Mesodermal cell (in vitro differentiated cells): Measurements from ENCODE around the gene FUCA1.
A peak's percentile ranks its signal among the peaks of the same experiment; 100 is the strongest.

Experiments
- H3K27ac ChIP-seq: 2 replicates; pipeline ENCODE4 v1.7.0; 2013; ENCODE audit warnings: mild to moderate bottlenecking, low read depth, low read length, moderate library complexity; ENCODE audit not compliant: severe bottlenecking
- H3K36me3 ChIP-seq: 2 replicates; pipeline ENCODE4 v1.7.1; 2013; ENCODE audit warnings: mild to moderate bottlenecking, low read length, moderate library complexity; ENCODE audit not compliant: control insufficient read depth, insufficient read depth
- H3K4me1 ChIP-seq: one replicate; pipeline ENCODE4 v1.7.1; 2013; ENCODE audit warnings: mild to moderate bottlenecking, low read length; ENCODE audit not compliant: insufficient read depth, control insufficient read depth, poor library complexity, severe bottlenecking
- H3K4me3 ChIP-seq: 2 replicates; pipeline ENCODE4 v1.7.0; 2013; ENCODE audit warnings: low read length, control low read depth, mild to moderate bottlenecking; ENCODE audit not compliant: insufficient read depth, poor library complexity, severe bottlenecking; ENCODE audit errors: extremely low read depth
- H3K9me3 ChIP-seq: 2 replicates; pipeline ENCODE4 v1.7.1; 2013; ENCODE audit warnings: mild to moderate bottlenecking, low read length, moderate library complexity; ENCODE audit not compliant: control insufficient read depth
- WGBS, 2 experiments: methylation state at CpG; one replicate each; pipeline ENCODE4 v1.1.5; 2013; ENCODE audit warnings: missing lambda C conversion rate in 2 of 2; ENCODE audit not compliant: insufficient coverage in 2 of 2; 5-methylcytosine and 5-hydroxymethylcytosine counted together

FUCA1 gene

GRCh38 chr1:23795676-23796465 lies 72.2 kb downstream of the FUCA1 start:
- WGBS, 2 experiments: 97 to 98% methylated on average over 10 to 11 of the region's 16 CpGs
- H3K27ac ChIP-seq: peak overlapping the region; percentile 29
- no peak overlapping the region for H3K4me3 ChIP-seq
- H3K4me1 ChIP-seq: peaks cover 22% of the 10 kb centered on the region
- H3K9me3 ChIP-seq: no peaks in the 10 kb centered on the region
- peaks cover 43% of the 10 kb centered on the region for H3K36me3 ChIP-seq
